ENCODE results near the gene SOWAHB. TPM values are rescaled to one million over a fixed set of nuclear protein-coding genes. Genes with fewer than 3 reads are reported as not detected.

Gene SOWAHB
- total RNA-seq, 4 donors from 2014 or later, result 19.3 to 63.2 (median 33.1) TPM

- Histone ChIP-seq H3K9me3 (no peaks in the 10 kb centered on the region), H3K27me3 (no peaks in the 10 kb centered on the region), H3K36me3 (no peaks in the 10 kb centered on the region), H3K4me1 (peaks cover 0 to 9% (median 3%) of the 10 kb centered on the region in 4 donors), H3K4me3 (no peak overlapping the region), H3K27ac (no peak overlapping the region)
- intact Hi-C loops (cut with DNase I; ENCODE audit: low total_unique reads), result no loop called here
- in situ Hi-C loops (cut with MboI; ENCODE audit: low pct_ligation_motif_present in 1 of 4, low pct_unique_long_range_greater_than_20kb in 1 of 4, low sequenced_read_pairs in 3 of 4), result no loop called here
- WGBS, 2 donors (ENCODE audit: low coverage in 1 of 2), result 70 to 98% methylated on average over 2 to 6 of the region's 6 CpGs
- no peak for DNase-seq
- TF ChIP-seq EP300 (IDR thresholded peaks at IDR 0.05; ENCODE audit: low read depth) (no peak), CTCF (IDR thresholded peaks at IDR 0.05) (no peak), POLR2AphosphoS5 (IDR thresholded peaks at IDR 0.05) (no peak), POLR2A (IDR thresholded peaks at IDR 0.05) (no peak)
These were observed 28.9 kb upstream of the SOWAHB start for GRCh38 chr4:76926841-76927240.

- intact Hi-C loops (cut with DNase I; ENCODE audit: low total_unique reads), result no loop called here
- no peak overlapping the region for H3K27ac ChIP-seq
These were observed 25.8 kb upstream of the SOWAHB start for GRCh38 chr4:76923619-76924357.

GRCh38 chr4:76920715-76921114, 22.8 kb upstream of the SOWAHB start:
- no peak for DNase-seq
- Histone ChIP-seq H3K9me3 (no peaks in the 10 kb centered on the region), H3K36me3 (no peaks in the 10 kb centered on the region), H3K27ac (peak overlapping the region; percentile 34 to 58 (median 38)), H3K4me1 (peaks cover 0 to 23% (median 11%) of the 10 kb centered on the region in 4 donors), H3K4me3 (no peak overlapping the region), H3K27me3 (no peaks in the 10 kb centered on the region)
- intact Hi-C loops (cut with DNase I; ENCODE audit: low total_unique reads), result no loop called here
- no peak for TF ChIP-seq CTCF (IDR thresholded peaks at IDR 0.05)
- no peak for TF ChIP-seq POLR2A (IDR thresholded peaks at IDR 0.05)
- no peak for TF ChIP-seq POLR2AphosphoS5 (IDR thresholded peaks at IDR 0.05)
- no peak for TF ChIP-seq EP300 (IDR thresholded peaks at IDR 0.05; ENCODE audit: low read depth)
- in situ Hi-C loops (cut with MboI; ENCODE audit: low pct_ligation_motif_present in 1 of 4, low pct_unique_long_range_greater_than_20kb in 1 of 4, low sequenced_read_pairs in 3 of 4), result no loop called here

More at GRCh38 chr4:76923619-76924357, 25.8 kb upstream of the SOWAHB start:
- in situ Hi-C loops (cut with MboI; ENCODE audit: low pct_ligation_motif_present in 1 of 4, low pct_unique_long_range_greater_than_20kb in 1 of 4, low sequenced_read_pairs in 3 of 4), result no loop called here
- Histone ChIP-seq H3K4me1 (peaks cover 0 to 23% (median 11%) of the 10 kb centered on the region in 4 donors), H3K36me3 (no peaks in the 10 kb centered on the region), H3K9me3 (no peaks in the 10 kb centered on the region), H3K27me3 (no peaks in the 10 kb centered on the region), H3K4me3 (no peak overlapping the region)
- WGBS, 2 donors (ENCODE audit: low coverage in 1 of 2), result 74 to 78% methylated on average over 3 to 5 of the region's 5 CpGs
- no peak for DNase-seq
- TF ChIP-seq POLR2AphosphoS5 (IDR thresholded peaks at IDR 0.05) (no peak), POLR2A (IDR thresholded peaks at IDR 0.05) (no peak), CTCF (IDR thresholded peaks at IDR 0.05) (no peak), EP300 (IDR thresholded peaks at IDR 0.05; ENCODE audit: low read depth) (no peak)

GRCh38 chr4:76909711-76910110, 11.8 kb upstream of the SOWAHB start:
- 92 to 98% methylated on average over 1 of the region's 1 CpG for WGBS, 2 donors (ENCODE audit: low coverage in 1 of 2)
- Histone ChIP-seq H3K4me3 (no peak overlapping the region), H3K27me3 (no peaks in the 10 kb centered on the region), H3K4me1 (peaks cover 0 to 4% (median 0%) of the 10 kb centered on the region in 4 donors), H3K9me3 (no peaks in the 10 kb centered on the region), H3K27ac (no peak overlapping the region), H3K36me3 (no peaks in the 10 kb centered on the region)
- no peak for TF ChIP-seq POLR2AphosphoS5 (IDR thresholded peaks at IDR 0.05)
- TF ChIP-seq EP300 (IDR thresholded peaks at IDR 0.05; ENCODE audit: low read depth), result no peak
- no peak for TF ChIP-seq CTCF (IDR thresholded peaks at IDR 0.05)
- TF ChIP-seq POLR2A (IDR thresholded peaks at IDR 0.05), result no peak
- intact Hi-C loops (cut with DNase I; ENCODE audit: low total_unique reads), result loop anchor here (5.0 kb wide), 1 partner anchor 1093 kb away; no protein-coding TSS in a partner anchor
- DNase-seq, result no peak
- in situ Hi-C loops (cut with MboI; ENCODE audit: low pct_ligation_motif_present in 1 of 4, low pct_unique_long_range_greater_than_20kb in 1 of 4, low sequenced_read_pairs in 3 of 4), result no loop called here

Data from transverse colon (tissue), 4 donors.